Endodermal cell (in vitro differentiated cells): Measurements from ENCODE around the gene SATB2. TPM values are rescaled to one million over a fixed set of nuclear protein-coding genes. Genes with fewer than 3 reads are reported as not detected.

Experiments
- DNase-seq: peaks from one replicate; pipeline ENCODE4 v3.0.0-alpha.2; 2017
- H3K27ac ChIP-seq: 2 replicates; pipeline ENCODE4 v1.5.1; 2013; ENCODE audit warnings: mild to moderate bottlenecking, low read depth, low read length, moderate library complexity
- H3K27me3 ChIP-seq: 2 replicates; pipeline ENCODE4 v1.6.1; 2013; ENCODE audit warnings: mild to moderate bottlenecking, low read length, moderate library complexity; ENCODE audit not compliant: insufficient read depth, control insufficient read depth, poor library complexity, severe bottlenecking
- H3K36me3 ChIP-seq: 2 replicates; pipeline ENCODE4 v1.7.0; 2013; ENCODE audit warnings: mild to moderate bottlenecking, low read length, moderate library complexity; ENCODE audit not compliant: control insufficient read depth, insufficient read depth
- H3K4me1 ChIP-seq: one replicate; pipeline ENCODE4 v1.7.0; 2013; ENCODE audit warnings: low read length; ENCODE audit not compliant: control insufficient read depth, insufficient read depth
- H3K4me3 ChIP-seq: 2 replicates; pipeline ENCODE4 v1.5.1; 2013; ENCODE audit warnings: mild to moderate bottlenecking, low read length, moderate library complexity
- H3K9ac ChIP-seq: 2 replicates; pipeline ENCODE4 v1.6.1; 2013; ENCODE audit warnings: mild to moderate bottlenecking, low read length, moderate library complexity; ENCODE audit not compliant: poor library complexity, severe bottlenecking; ENCODE audit errors: extremely low read depth
- H3K9me3 ChIP-seq: 2 replicates; pipeline ENCODE4 v1.6.1; 2013; ENCODE audit warnings: mild to moderate bottlenecking, low read length, moderate library complexity; ENCODE audit not compliant: control insufficient read depth
- H3K27ac Mint-ChIP-seq: 2 replicates; pipeline ENCODE4 v1.8.0; 2020; ENCODE audit warnings: mixed read lengths
- H3K27me3 Mint-ChIP-seq: 2 replicates; pipeline ENCODE4 v1.8.0; 2021; ENCODE audit warnings: mild to moderate bottlenecking, mixed read lengths; ENCODE audit not compliant: insufficient read depth
- H3K36me3 Mint-ChIP-seq: 2 replicates; pipeline ENCODE4 v1.8.0; 2020; ENCODE audit warnings: low read depth, mixed read lengths
- H3K4me1 Mint-ChIP-seq: 2 replicates; pipeline ENCODE4 v1.8.0; 2020; ENCODE audit warnings: mixed read lengths
- H3K4me3 Mint-ChIP-seq: 2 replicates; pipeline ENCODE4 v1.8.0; 2020; ENCODE audit warnings: mild to moderate bottlenecking, moderate library complexity, mixed read lengths
- H3K9me3 Mint-ChIP-seq: 2 replicates; pipeline ENCODE4 v1.8.0; 2020; ENCODE audit warnings: mild to moderate bottlenecking, mixed read lengths
- CTCF ChIP-seq: fragments of 200-600 bp; sonication (generic); conservative IDR thresholded peaks from 2 replicates; pipeline ENCODE4 v1.5.0; 2021; ENCODE audit warnings: antibody characterized with exemption, mild to moderate bottlenecking
- WGBS, 2 experiments: methylation state at CpG; one replicate each; pipeline versions ENCODE4 v1.1.5 to v1.1.7; 2013; ENCODE audit warnings: missing lambda C conversion rate in 2 of 2, mixed read lengths in 1 of 2; ENCODE audit not compliant: insufficient coverage in 1 of 2, insufficient read length in 1 of 2; 5-methylcytosine and 5-hydroxymethylcytosine counted together
- total RNA-seq, 2 donors: library from RNA; stranded (reverse); fragmentation: NEBNext Ultra II Directional in 1 of 2; extraction: Animal tissue kit (Norgen Biotek cat#: 25700) in 1 of 2; gene quantifications; 2 replicates in 1 of 2; 3 replicates in 1 of 2; pipeline ENCODE4 v1.2.1, GENCODE V29; 2021

SATB2 gene
- total RNA-seq, 2 donors from 2014 or later = 2.4 to 3.0 TPM

GRCh38 chr2:199463708-199464605, 6.2 kb upstream of the SATB2 start:
- peak; percentile 74 for DNase-seq
- no peak overlapping the region for H3K27ac ChIP-seq
- peaks cover under 1% of the 10 kb centered on the region for H3K4me1 ChIP-seq
- peak overlapping the region; percentile 74 for H3K4me3 ChIP-seq
- no peaks in the 10 kb centered on the region for H3K36me3 Mint-ChIP-seq
- no peaks in the 10 kb centered on the region for H3K9me3 Mint-ChIP-seq
- peaks cover 94% of the 10 kb centered on the region for H3K27me3 Mint-ChIP-seq
- H3K27me3 ChIP-seq = peaks cover 92% of the 10 kb centered on the region
- WGBS, 2 experiments = 1 to 2% methylated on average over 19 to 64 of the region's 64 CpGs
- H3K9ac ChIP-seq = no peak overlapping the region
- H3K4me3 Mint-ChIP-seq = peak overlapping the region; percentile 50
- no peak overlapping the region for H3K27ac Mint-ChIP-seq
- no peaks in the 10 kb centered on the region for H3K9me3 ChIP-seq
- no peaks in the 10 kb centered on the region for H3K36me3 ChIP-seq
- TF ChIP-seq CTCF = peak; percentile 3
- peaks cover 22% of the 10 kb centered on the region for H3K4me1 Mint-ChIP-seq

DNA sequence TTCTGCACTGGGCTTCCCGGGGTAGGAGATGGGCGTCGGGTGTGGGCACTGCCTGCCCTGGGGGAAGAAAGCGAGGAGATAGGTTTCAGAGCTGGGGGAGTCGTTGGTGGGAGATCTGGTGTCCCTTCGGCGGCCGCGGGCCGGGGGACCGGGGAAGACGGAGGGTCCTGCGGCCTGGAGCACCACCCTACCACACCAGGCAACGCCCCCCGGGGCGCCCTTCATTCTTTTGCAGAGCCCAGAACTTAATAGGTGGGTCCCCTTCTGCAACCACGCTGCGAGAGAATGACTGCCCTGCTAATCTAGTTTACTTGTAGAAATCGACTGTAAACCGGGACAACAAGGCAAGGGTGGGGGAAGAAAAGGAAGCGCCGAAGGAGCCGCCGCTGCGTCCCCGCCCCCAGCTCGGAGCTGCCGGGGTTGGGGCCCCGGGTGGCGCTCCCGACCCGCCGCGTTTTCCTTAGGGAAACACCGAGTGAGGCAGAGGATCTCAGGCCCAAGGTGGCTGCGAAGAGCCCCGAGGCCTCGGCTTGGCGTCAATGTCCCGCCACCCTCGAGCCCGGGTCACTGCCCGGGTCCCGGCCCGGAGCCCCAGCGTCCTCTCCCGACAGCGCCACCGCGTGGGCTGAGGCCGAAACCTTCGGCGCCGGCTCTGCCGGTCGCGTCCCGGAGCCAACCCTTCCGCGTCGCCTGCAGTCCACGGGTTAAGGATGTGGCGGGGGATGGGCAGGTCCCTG, 5.4 kb upstream of the SATB2 start:
- 0 to 1% methylated on average over 14 to 63 of the region's 63 CpGs for WGBS, 2 experiments
- Mint-ChIP-seq H3K36me3 (no peaks in the 10 kb centered on the region), H3K9me3 (no peaks in the 10 kb centered on the region), H3K27me3 (peaks cover 87% of the 10 kb centered on the region), H3K4me1 (peaks cover 22% of the 10 kb centered on the region), H3K27ac (no peak overlapping the region), H3K4me3 (peak overlapping the region; percentile 50)
- Histone ChIP-seq H3K9me3 (no peaks in the 10 kb centered on the region), H3K4me1 (no peaks in the 10 kb centered on the region), H3K27me3 (peaks cover 85% of the 10 kb centered on the region), H3K36me3 (no peaks in the 10 kb centered on the region), H3K27ac (no peak overlapping the region), H3K4me3 (peak overlapping the region; percentile 74), H3K9ac (no peak overlapping the region)
- TF ChIP-seq CTCF = peak; percentile 91
- DNase-seq = peak; percentile 95

GRCh38 chr2:199462347-199462955, 4.7 kb upstream of the SATB2 start:
- no peak overlapping the region for H3K9ac ChIP-seq
- H3K27ac Mint-ChIP-seq = no peak overlapping the region
- H3K9me3 ChIP-seq = no peaks in the 10 kb centered on the region
- H3K9me3 Mint-ChIP-seq = no peaks in the 10 kb centered on the region
- peak; percentile 81 for DNase-seq
- peaks cover 21% of the 10 kb centered on the region for H3K4me1 Mint-ChIP-seq
- H3K4me3 Mint-ChIP-seq = peak overlapping the region; percentile 50
- peak overlapping the region; percentile 74 for H3K4me3 ChIP-seq
- no peaks in the 10 kb centered on the region for H3K36me3 ChIP-seq
- no peaks in the 10 kb centered on the region for H3K36me3 Mint-ChIP-seq
- WGBS, 2 experiments = 0 to 2% methylated on average over 1 to 46 of the region's 46 CpGs
- no peaks in the 10 kb centered on the region for H3K4me1 ChIP-seq
- no peak for TF ChIP-seq CTCF
- H3K27me3 ChIP-seq = peaks cover 85% of the 10 kb centered on the region
- H3K27me3 Mint-ChIP-seq = peaks cover 84% of the 10 kb centered on the region
- H3K27ac ChIP-seq = no peak overlapping the region
